HG03159 (cell line): ENCODE measurements around the gene LACTBL1.

Experiments used
- ATAC-seq: cut with Tn5 transposase; IDR thresholded peaks from one replicate; pipeline ENCODE4 v1.9.1; 2021; ENCODE audit warnings: mild to moderate bottlenecking, moderate library complexity; ENCODE audit not compliant: unreplicated experiment

Gene LACTBL1

GRCh38 chr1:22913421-22914141 lies 59.1 kb downstream of the LACTBL1 start:
- ATAC-seq = no peak

GRCh38 chr1:22912311-22912710 lies 60.4 kb downstream of the LACTBL1 start:
- no peak for ATAC-seq

GRCh38 chr1:22910986-22911651 lies 61.5 kb downstream of the LACTBL1 start:
- no peak for ATAC-seq

- ATAC-seq = no peak
Observed at GRCh38 chr1:22910286-22910685, 62.4 kb downstream of the LACTBL1 start.

- ATAC-seq = no peak
Observed at GRCh38 chr1:22908880-22909426, 63.7 kb downstream of the LACTBL1 start.

GRCh38 chr1:22907528-22907927 lies 65.1 kb downstream of the LACTBL1 start:
- ATAC-seq = no peak

- no peak for ATAC-seq
Observed at GRCh38 chr1:22906968-22907367, 65.7 kb downstream of the LACTBL1 start.

GRCh38 chr1:22903113-22903512 lies 69.6 kb downstream of the LACTBL1 start:
- ATAC-seq = no peak
